Measurements from ENCODE around the gene PADI1. TPM values are rescaled to one million over a fixed set of nuclear protein-coding genes. Genes with fewer than 3 reads are reported as not detected.

The PADI1 gene
- total RNA-seq, 2 donors from 2014 or later: not detected

- Mint-ChIP-seq H3K9me3 (no peaks in the 10 kb centered on the region), H3K4me3 (no peak overlapping the region), H3K27ac (no peak overlapping the region), H3K27me3 (peaks cover 2 to 14% of the 10 kb centered on the region in 2 donors), H3K4me1 (ENCODE audit: low read depth in 2 of 2) (no peaks in the 10 kb centered on the region), H3K36me3 (no peaks in the 10 kb centered on the region)
- DNase-seq (ENCODE audit: low spot score) (no peak), ATAC-seq (no peak)
These were observed 54.4 kb downstream of the PADI1 start for GRCh38 chr1:17259233-17259873.

- H3K27me3 Mint-ChIP-seq: peaks cover 2 to 14% of the 10 kb centered on the region in 2 donors
- no peaks in the 10 kb centered on the region for H3K9me3 Mint-ChIP-seq
These were observed 55.3 kb downstream of the PADI1 start for GRCh38 chr1:17260264-17260663.

GRCh38 chr1:17260738-17261137 lies 55.8 kb downstream of the PADI1 start:
- Mint-ChIP-seq H3K36me3 (no peaks in the 10 kb centered on the region), H3K4me1 (ENCODE audit: low read depth in 2 of 2) (no peaks in the 10 kb centered on the region), H3K9me3 (no peaks in the 10 kb centered on the region), H3K27ac (no peak overlapping the region), H3K4me3 (no peak overlapping the region), H3K27me3 (peaks cover 2 to 14% of the 10 kb centered on the region in 2 donors)
- DNase-seq (ENCODE audit: low spot score) (no peak), ATAC-seq (no peak)

More at GRCh38 chr1:17260264-17260663, 55.3 kb downstream of the PADI1 start:
- H3K4me1 Mint-ChIP-seq (ENCODE audit: low read depth in 2 of 2): no peaks in the 10 kb centered on the region
- ATAC-seq: no peak
- no peaks in the 10 kb centered on the region for H3K36me3 Mint-ChIP-seq
- H3K4me3 Mint-ChIP-seq: no peak overlapping the region
- no peak overlapping the region for H3K27ac Mint-ChIP-seq
- no peak for DNase-seq (ENCODE audit: low spot score)

GRCh38 chr1:17263936-17264335 lies 59.0 kb downstream of the PADI1 start:
- Mint-ChIP-seq H3K9me3 (no peaks in the 10 kb centered on the region), H3K4me1 (ENCODE audit: low read depth in 2 of 2) (no peaks in the 10 kb centered on the region), H3K36me3 (no peaks in the 10 kb centered on the region), H3K4me3 (no peak overlapping the region), H3K27ac (no peak overlapping the region), H3K27me3 (peaks cover 2 to 8% of the 10 kb centered on the region in 2 donors)
- DNase-seq (ENCODE audit: low spot score) (no peak), ATAC-seq (no peak)

- Mint-ChIP-seq H3K36me3 (no peaks in the 10 kb centered on the region), H3K4me3 (no peak overlapping the region), H3K27ac (no peak overlapping the region), H3K27me3 (peaks cover 2 to 8% of the 10 kb centered on the region in 2 donors), H3K9me3 (no peaks in the 10 kb centered on the region), H3K4me1 (ENCODE audit: low read depth in 2 of 2) (no peaks in the 10 kb centered on the region)
- DNase-seq (ENCODE audit: low spot score) (no peak), ATAC-seq (no peak)
These were observed 59.5 kb downstream of the PADI1 start for GRCh38 chr1:17264470-17264869.

- Mint-ChIP-seq H3K36me3 (no peaks in the 10 kb centered on the region), H3K4me1 (ENCODE audit: low read depth in 2 of 2) (no peaks in the 10 kb centered on the region), H3K9me3 (no peaks in the 10 kb centered on the region), H3K27me3 (peaks cover 2 to 8% of the 10 kb centered on the region in 2 donors), H3K27ac (no peak overlapping the region), H3K4me3 (no peak overlapping the region)
- ATAC-seq (no peak), DNase-seq (ENCODE audit: low spot score) (no peak)
These were observed 60.2 kb downstream of the PADI1 start for GRCh38 chr1:17265162-17265561.

GRCh38 chr1:17265950-17266349 lies 61.0 kb downstream of the PADI1 start:
- DNase-seq (ENCODE audit: low spot score): no peak
- H3K27ac Mint-ChIP-seq: no peak overlapping the region
- ATAC-seq: no peak
- no peaks in the 10 kb centered on the region for H3K9me3 Mint-ChIP-seq
- H3K4me3 Mint-ChIP-seq: no peak overlapping the region
- no peaks in the 10 kb centered on the region for H3K4me1 Mint-ChIP-seq (ENCODE audit: low read depth in 2 of 2)
- H3K36me3 Mint-ChIP-seq: no peaks in the 10 kb centered on the region
- peaks cover 2 to 8% of the 10 kb centered on the region in 2 donors for H3K27me3 Mint-ChIP-seq

GRCh38 chr1:17270891-17271765 lies 66.2 kb downstream of the PADI1 start:
- no peak overlapping the region for H3K27ac Mint-ChIP-seq
- H3K9me3 Mint-ChIP-seq: no peaks in the 10 kb centered on the region
- H3K36me3 Mint-ChIP-seq: no peaks in the 10 kb centered on the region
- no peak overlapping the region for H3K4me3 Mint-ChIP-seq
- no peak for ATAC-seq
- peaks cover 0 to 4% of the 10 kb centered on the region in 2 donors for H3K27me3 Mint-ChIP-seq
- H3K4me1 Mint-ChIP-seq (ENCODE audit: low read depth in 2 of 2): peaks cover 0 to 7% of the 10 kb centered on the region in 2 donors
- no peak for DNase-seq (ENCODE audit: low spot score)

GRCh38 chr1:17272066-17272465 lies 67.1 kb downstream of the PADI1 start:
- no peak overlapping the region for H3K4me3 Mint-ChIP-seq
- no peaks in the 10 kb centered on the region for H3K36me3 Mint-ChIP-seq
- H3K27ac Mint-ChIP-seq: no peak overlapping the region
- ATAC-seq (no peak), DNase-seq (ENCODE audit: low spot score) (no peak)
- peaks cover 0 to 4% of the 10 kb centered on the region in 2 donors for H3K27me3 Mint-ChIP-seq
- H3K9me3 Mint-ChIP-seq: no peaks in the 10 kb centered on the region
- H3K4me1 Mint-ChIP-seq (ENCODE audit: low read depth in 2 of 2): peaks cover 0 to 7% of the 10 kb centered on the region in 2 donors

- DNase-seq (ENCODE audit: low spot score): no peak
- ATAC-seq: no peak
- H3K36me3 Mint-ChIP-seq: no peaks in the 10 kb centered on the region
- peaks cover 0 to 6% of the 10 kb centered on the region in 2 donors for H3K27me3 Mint-ChIP-seq
- H3K27ac Mint-ChIP-seq: no peak overlapping the region
- H3K9me3 Mint-ChIP-seq: no peaks in the 10 kb centered on the region
- H3K4me3 Mint-ChIP-seq: no peak overlapping the region
- peaks cover 0 to 7% of the 10 kb centered on the region in 2 donors for H3K4me1 Mint-ChIP-seq (ENCODE audit: low read depth in 2 of 2)
These were observed 67.7 kb downstream of the PADI1 start for GRCh38 chr1:17272646-17273045.

GRCh38 chr1:17273096-17273495 lies 68.2 kb downstream of the PADI1 start:
- no peak for DNase-seq (ENCODE audit: low spot score)
- H3K27me3 Mint-ChIP-seq: peaks cover 0 to 6% of the 10 kb centered on the region in 2 donors
- H3K36me3 Mint-ChIP-seq: no peaks in the 10 kb centered on the region
- no peak for ATAC-seq
- no peak overlapping the region for H3K4me3 Mint-ChIP-seq
- peaks cover 0 to 7% of the 10 kb centered on the region in 2 donors for H3K4me1 Mint-ChIP-seq (ENCODE audit: low read depth in 2 of 2)
- H3K9me3 Mint-ChIP-seq: no peaks in the 10 kb centered on the region
- no peak overlapping the region for H3K27ac Mint-ChIP-seq

GRCh38 chr1:17274186-17275170 lies 69.5 kb downstream of the PADI1 start:
- H3K27me3 Mint-ChIP-seq: peaks cover 0 to 6% of the 10 kb centered on the region in 2 donors
- H3K4me3 Mint-ChIP-seq: no peak overlapping the region
- no peaks in the 10 kb centered on the region for H3K36me3 Mint-ChIP-seq
- DNase-seq (ENCODE audit: low spot score) (no peak), ATAC-seq (peak in 1 of 2 donors; percentile 69)
- H3K4me1 Mint-ChIP-seq (ENCODE audit: low read depth in 2 of 2): peaks cover 0 to 7% of the 10 kb centered on the region in 2 donors
- H3K9me3 Mint-ChIP-seq: no peaks in the 10 kb centered on the region
- no peak overlapping the region for H3K27ac Mint-ChIP-seq

GRCh38 chr1:17276568-17276967 lies 71.6 kb downstream of the PADI1 start:
- no peak for DNase-seq (ENCODE audit: low spot score)
- H3K4me3 Mint-ChIP-seq: no peak overlapping the region

More at GRCh38 chr1:17276568-17276967, 71.6 kb downstream of the PADI1 start:
- no peak for ATAC-seq
- no peaks in the 10 kb centered on the region for H3K9me3 Mint-ChIP-seq
- H3K27ac Mint-ChIP-seq: no peak overlapping the region
- H3K4me1 Mint-ChIP-seq (ENCODE audit: low read depth in 2 of 2): peaks cover 0 to 7% of the 10 kb centered on the region in 2 donors
- H3K36me3 Mint-ChIP-seq: no peaks in the 10 kb centered on the region
- H3K27me3 Mint-ChIP-seq: peaks cover under 1 to 6% of the 10 kb centered on the region in 2 donors
